ENCODE data around the gene MYO3B. TPM values are rescaled to one million over a fixed set of nuclear protein-coding genes. Genes with fewer than 3 reads are reported as not detected.

MYO3B gene
- total and polyA plus RNA-seq, 7 donors, result 0.34 TPM; not detected in 6

DNA sequence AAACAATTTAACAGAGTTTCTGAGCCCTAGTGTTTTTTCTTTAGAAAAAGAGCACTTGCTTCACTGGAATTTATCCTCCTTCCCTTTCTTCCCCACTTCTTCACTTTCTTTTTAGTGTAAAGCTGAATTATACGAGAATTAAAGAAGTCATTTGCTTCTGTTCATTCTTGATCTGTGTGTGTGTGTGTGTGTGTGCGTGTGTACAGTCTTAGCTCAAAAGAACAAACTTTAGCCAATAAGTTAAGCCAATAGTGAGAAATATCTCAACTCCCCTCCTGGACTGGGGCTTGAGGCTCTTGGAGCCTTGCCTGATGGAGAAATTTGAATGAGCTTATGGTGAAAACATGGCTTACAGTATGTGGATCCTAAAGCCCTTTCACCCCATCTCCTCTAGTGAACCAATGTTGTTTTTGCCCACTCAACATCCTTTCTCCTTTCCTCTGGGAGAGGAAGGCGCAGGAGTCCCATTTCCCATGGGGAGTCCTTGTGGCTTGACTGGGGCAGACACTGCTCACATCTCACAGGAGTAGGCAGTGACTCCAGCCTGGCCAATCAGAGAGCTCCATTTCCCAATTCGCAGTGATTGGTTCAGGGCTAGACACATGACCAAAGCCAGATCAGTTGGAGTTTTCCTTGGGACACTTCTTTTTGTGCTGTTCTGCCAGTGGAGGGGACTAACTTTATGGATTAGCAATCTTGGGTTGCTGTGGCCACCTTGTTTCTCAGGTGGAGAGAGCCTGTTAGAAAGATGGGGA lies 16.3 kb upstream of the MYO3B start:
- Histone ChIP-seq H3K9me3 (no peaks in the 10 kb centered on the region), H3K36me3 (no peaks in the 10 kb centered on the region), H3K27ac (no peak overlapping the region), H3K4me3 (no peak overlapping the region), H3K27me3 (no peaks in the 10 kb centered on the region), H3K4me1 (no peaks in the 10 kb centered on the region)
- 84 to 92% methylated on average over 4 of the region's 4 CpGs for WGBS, 2 donors
- TF ChIP-seq POLR2AphosphoS5 (IDR thresholded peaks at IDR 0.05), result no peak
- no peak for TF ChIP-seq EP300 (IDR thresholded peaks at IDR 0.05)
- TF ChIP-seq, protein P1, sequence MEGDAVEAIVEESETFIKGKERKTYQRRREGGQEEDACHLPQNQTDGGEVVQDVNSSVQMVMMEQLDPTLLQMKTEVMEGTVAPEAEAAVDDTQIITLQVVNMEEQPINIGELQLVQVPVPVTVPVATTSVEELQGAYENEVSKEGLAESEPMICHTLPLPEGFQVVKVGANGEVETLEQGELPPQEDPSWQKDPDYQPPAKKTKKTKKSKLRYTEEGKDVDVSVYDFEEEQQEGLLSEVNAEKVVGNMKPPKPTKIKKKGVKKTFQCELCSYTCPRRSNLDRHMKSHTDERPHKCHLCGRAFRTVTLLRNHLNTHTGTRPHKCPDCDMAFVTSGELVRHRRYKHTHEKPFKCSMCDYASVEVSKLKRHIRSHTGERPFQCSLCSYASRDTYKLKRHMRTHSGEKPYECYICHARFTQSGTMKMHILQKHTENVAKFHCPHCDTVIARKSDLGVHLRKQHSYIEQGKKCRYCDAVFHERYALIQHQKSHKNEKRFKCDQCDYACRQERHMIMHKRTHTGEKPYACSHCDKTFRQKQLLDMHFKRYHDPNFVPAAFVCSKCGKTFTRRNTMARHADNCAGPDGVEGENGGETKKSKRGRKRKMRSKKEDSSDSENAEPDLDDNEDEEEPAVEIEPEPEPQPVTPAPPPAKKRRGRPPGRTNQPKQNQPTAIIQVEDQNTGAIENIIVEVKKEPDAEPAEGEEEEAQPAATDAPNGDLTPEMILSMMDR (IDR thresholded peaks at IDR 0.05), result no peak
- TF ChIP-seq POLR2A (IDR thresholded peaks at IDR 0.05), result no peak
- intact Hi-C loops (cut with DNase I), result no loop called here
- DNase-seq, result no peak

DNA sequence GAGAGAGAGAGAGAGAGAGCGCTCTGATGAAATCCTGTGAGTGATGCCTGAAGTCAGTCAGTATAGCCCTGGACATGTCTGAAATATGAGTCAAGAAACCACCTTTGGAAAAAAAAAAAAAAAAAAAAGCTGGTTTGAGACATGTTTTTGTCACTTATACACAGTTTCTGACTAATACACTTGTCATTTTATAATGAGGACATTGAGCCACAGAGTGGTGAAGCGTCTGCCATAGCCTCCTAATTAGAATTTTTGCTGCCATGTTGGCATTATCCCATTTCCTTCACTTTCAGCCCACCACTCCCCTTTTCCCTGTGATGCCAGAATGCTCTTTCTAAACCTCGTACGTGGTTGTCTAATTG lies 15.7 kb upstream of the MYO3B start:
- Histone ChIP-seq H3K9me3 (no peaks in the 10 kb centered on the region), H3K27ac (no peak overlapping the region), H3K36me3 (no peaks in the 10 kb centered on the region), H3K4me3 (no peak overlapping the region), H3K27me3 (no peaks in the 10 kb centered on the region), H3K4me1 (no peaks in the 10 kb centered on the region)
- TF ChIP-seq, protein P1 (IDR thresholded peaks at IDR 0.05), result no peak
- TF ChIP-seq EP300 (IDR thresholded peaks at IDR 0.05), result no peak
- TF ChIP-seq POLR2AphosphoS5 (IDR thresholded peaks at IDR 0.05), result no peak
- no peak for TF ChIP-seq POLR2A (IDR thresholded peaks at IDR 0.05)
- intact Hi-C loops (cut with DNase I), result no loop called here
- DNase-seq, result no peak
- 96 to 97% methylated on average over 4 of the region's 4 CpGs for WGBS, 2 donors

GRCh38 chr2:170163411-170164065 lies 14.4 kb upstream of the MYO3B start:
- whole genome bisulfite sequencing, 2 donors, result 78 to 85% methylated on average over 6 of the region's 6 CpGs
- TF ChIP-seq, protein P1 (IDR thresholded peaks at IDR 0.05), result no peak
- TF ChIP-seq POLR2AphosphoS5 (IDR thresholded peaks at IDR 0.05), result no peak
- no peak for TF ChIP-seq EP300 (IDR thresholded peaks at IDR 0.05)
- TF ChIP-seq POLR2A (IDR thresholded peaks at IDR 0.05), result no peak
- H3K4me1 ChIP-seq, result no peaks in the 10 kb centered on the region
- no peaks in the 10 kb centered on the region for H3K9me3 ChIP-seq
- H3K27me3 ChIP-seq, result no peaks in the 10 kb centered on the region
- H3K36me3 ChIP-seq, result no peaks in the 10 kb centered on the region
- H3K4me3 ChIP-seq, result no peak overlapping the region
- H3K27ac ChIP-seq, result no peak overlapping the region
- intact Hi-C loops (cut with DNase I), result no loop called here
- DNase-seq, result no peak

- Histone ChIP-seq H3K36me3 (no peaks in the 10 kb centered on the region), H3K27me3 (no peaks in the 10 kb centered on the region), H3K4me1 (no peaks in the 10 kb centered on the region), H3K9me3 (no peaks in the 10 kb centered on the region), H3K4me3 (no peak overlapping the region), H3K27ac (no peak overlapping the region)
- intact Hi-C loops (cut with DNase I), result no loop called here
- WGBS, 2 donors, result 77 to 87% methylated on average over 2 of the region's 2 CpGs
- DNase-seq, result no peak
- TF ChIP-seq POLR2AphosphoS5 (IDR thresholded peaks at IDR 0.05) (no peak), EP300 (IDR thresholded peaks at IDR 0.05) (no peak), POLR2A (IDR thresholded peaks at IDR 0.05) (no peak)
- TF ChIP-seq, protein P1 (IDR thresholded peaks at IDR 0.05), result no peak
These were observed 12.8 kb upstream of the MYO3B start for GRCh38 chr2:170165129-170165528.

Measured in sigmoid colon (tissue), 7 donors.